ENCODE measurements around the gene PRRX2.

Gene PRRX2

GRCh38 chr9:129665389-129665775 is at the start of gene PRRX2:
Gene PRRX2 (plus strand): TSS chr9:129665647. CDS start chr9:129665868, 221 bp downstream.
- no peak for DNase-seq (ENCODE audit: low spot score)

GRCh38 chr9:129617167-129617566 is 48.3 kb upstream of the PRRX2 start:
- peak; percentile 19 for DNase-seq (ENCODE audit: low spot score)

GRCh38 chr9:129619787-129620668 is 45.4 kb upstream of the PRRX2 start:
- no peak for DNase-seq (ENCODE audit: low spot score)

GRCh38 chr9:129620669-129621295 is 44.7 kb upstream of the PRRX2 start, which contains the start of gene C9orf50:
Gene C9orf50 (minus strand): TSS chr9:129621101. CDS start chr9:129620574, 527 bp downstream.
- DNase-seq (ENCODE audit: low spot score), result no peak

GRCh38 chr9:129623331-129623730 is 42.1 kb upstream of the PRRX2 start:
- DNase-seq (ENCODE audit: low spot score), result no peak

- peak; percentile 69 for DNase-seq (ENCODE audit: low spot score)
Measured at GRCh38 chr9:129624168-129624759, 41.2 kb upstream of the PRRX2 start.

- DNase-seq (ENCODE audit: low spot score), result peak; percentile 67
Measured at GRCh38 chr9:129624947-129625346, 40.5 kb upstream of the PRRX2 start.

- peak; percentile 90 for DNase-seq (ENCODE audit: low spot score)
Measured at GRCh38 chr9:129626079-129626624, 39.3 kb upstream of the PRRX2 start, which contains the start of gene NTMT1. Gene NTMT1 (plus strand): TSS chr9:129626163. CDS start chr9:129632704, 6,541 bp downstream.

- DNase-seq (ENCODE audit: low spot score), result peak; percentile 45
Measured at GRCh38 chr9:129626625-129627284, 38.7 kb upstream of the PRRX2 start.

GRCh38 chr9:129627556-129628440 is 37.6 kb upstream of the PRRX2 start:
- no peak for DNase-seq (ENCODE audit: low spot score)

GRCh38 chr9:129628709-129629108 is 36.7 kb upstream of the PRRX2 start:
- DNase-seq (ENCODE audit: low spot score), result no peak

GRCh38 chr9:129629251-129629820 is 36.1 kb upstream of the PRRX2 start:
- DNase-seq (ENCODE audit: low spot score), result no peak

GRCh38 chr9:129630967-129631673 is 34.3 kb upstream of the PRRX2 start:
- no peak for DNase-seq (ENCODE audit: low spot score)

GRCh38 chr9:129631674-129632129 is 33.7 kb upstream of the PRRX2 start:
- no peak for DNase-seq (ENCODE audit: low spot score)

- no peak for DNase-seq (ENCODE audit: low spot score)
Measured at GRCh38 chr9:129632460-129632859, 33.0 kb upstream of the PRRX2 start.

- DNase-seq (ENCODE audit: low spot score), result no peak
Measured at GRCh38 chr9:129633207-129633606, 32.2 kb upstream of the PRRX2 start.

GRCh38 chr9:129633848-129634247 is 31.6 kb upstream of the PRRX2 start:
- no peak for DNase-seq (ENCODE audit: low spot score)

GRCh38 chr9:129635099-129636065 is 30.1 kb upstream of the PRRX2 start:
- DNase-seq (ENCODE audit: low spot score), result no peak
